GM12878 (cell line): ENCODE data around the gene IL10. TPM values are rescaled to one million over a fixed set of nuclear protein-coding genes. Genes with fewer than 3 reads are reported as not detected.

ENCODE experiments used
- ATAC-seq: fragments of 200-7000 bp; cut with Tn5 transposase; 3 replicates; pipeline ENCODE4 v1.9.1; 2020; ENCODE audit warnings: mild to moderate bottlenecking, moderate library complexity
- BruUV-seq: library from RNA; stranded (reverse); fragments of 400-500 nt; replicated peaks from 2 replicates; lab custom pipeline; 2021; lab: Mats Ljungman, UMichigan
- CTCF ChIA-PET: fragments of 300-600 bp; sonication (Branson Sonifier 250); formaldehyde crosslinking; extraction: SDS; loops from one replicate; lab custom pipeline; 2021; ENCODE audit warnings: inconsistent platforms; lab: Yijun Ruan, JAX
- POLR2A ChIA-PET: fragments of 350-600 bp; formaldehyde crosslinking; extraction: SDS; loops from one replicate; lab custom pipeline; 2021; ENCODE audit warnings: inconsistent platforms; lab: Charles Lee
- RAD21 ChIA-PET: fragments of 300-600 bp; sonication (Branson Sonifier 250); formaldehyde crosslinking; loops from one replicate; lab custom pipeline; 2023; ENCODE audit warnings: antibody characterized with exemption; ENCODE audit not compliant: unreplicated experiment; lab: Charles Lee
- SMC1A ChIA-PET: fragments of 300-600 bp; sonication (Branson Sonifier 250); formaldehyde crosslinking; loops from one replicate; lab custom pipeline; 2023; ENCODE audit not compliant: unreplicated experiment, uncharacterized antibody; lab: Charles Lee
- DNase-seq: peaks from one replicate; pipeline ENCODE4 v3.0.0-alpha.2; 2011; ENCODE audit warnings: low read depth, low spot score
- FAIRE-seq: peaks from 3 replicates; lab custom pipeline; 2011; peaks lifted over from hg19 to GRCh38; lab: Jason Lieb, UNC
- H2AFZ ChIP-seq: 2 replicates; pipeline ENCODE4 v1.6.0; 2011; ENCODE audit warnings: low read depth, low read length, control low read depth; ENCODE audit not compliant: control insufficient read depth
- H3K27ac ChIP-seq: 2 replicates; pipeline ENCODE4 v1.5.1; 2011; ENCODE audit warnings: control low read depth; ENCODE audit not compliant: control insufficient read depth, insufficient read depth
- H3K27me3 ChIP-seq, 2 experiments: replicated peaks in 1 of 2; 2 replicates each; pipeline versions ENCODE4 v1.6.0 to v1.6.1; 2011; ENCODE audit warnings: low read length in 1 of 2; ENCODE audit not compliant: control insufficient read depth in 2 of 2, insufficient read depth in 2 of 2
- H3K36me3 ChIP-seq, 2 experiments: 2 replicates each; pipeline ENCODE4 v1.5.1; 2011; ENCODE audit warnings: low read length in 1 of 2; ENCODE audit not compliant: control insufficient read depth in 2 of 2, insufficient read depth in 2 of 2
- H3K4me1 ChIP-seq: 2 replicates; pipeline ENCODE4 v1.6.1; 2011; ENCODE audit warnings: mild to moderate bottlenecking, low read length, moderate library complexity, mixed read lengths; ENCODE audit not compliant: control insufficient read depth, insufficient read depth
- H3K4me2 ChIP-seq: 2 replicates; pipeline ENCODE4 v1.6.0; 2011; ENCODE audit warnings: control low read depth; ENCODE audit not compliant: control insufficient read depth, insufficient read depth
- H3K4me3 ChIP-seq: fragments of 200-600 bp; sonication (generic); 2 replicates; pipeline ENCODE4 v1.5.1; 2016
- H3K79me2 ChIP-seq: 2 replicates; pipeline ENCODE4 v1.6.0; 2011; ENCODE audit warnings: low read length; ENCODE audit not compliant: control insufficient read depth, insufficient read depth
- H3K9ac ChIP-seq: 2 replicates; pipeline ENCODE4 v1.8.0; 2011; ENCODE audit warnings: low read length, control low read depth, mixed read lengths; ENCODE audit not compliant: control insufficient read depth, insufficient read depth
- H3K9me3 ChIP-seq: replicated peaks from 3 replicates; pipeline ENCODE4 v1.5.1; 2011; ENCODE audit warnings: mild to moderate bottlenecking, low read length; ENCODE audit not compliant: control insufficient read depth, insufficient read depth
- H4K20me1 ChIP-seq: 2 replicates; pipeline ENCODE4 v1.6.0; 2011; ENCODE audit not compliant: control insufficient read depth, insufficient read depth
- BCL3 ChIP-seq: IDR thresholded peaks from 2 replicates; pipeline ENCODE4 v1.6.1; 2011; ENCODE audit warnings: borderline replicate concordance, low read depth, mild to moderate bottlenecking, moderate library complexity, low read length; ENCODE audit not compliant: insufficient read depth, poor library complexity, severe bottlenecking
- BMI1 ChIP-seq: fragments of 450-650 bp; IDR thresholded peaks from 2 replicates; pipeline ENCODE4 v1.6.1; 2016; ENCODE audit warnings: mild to moderate bottlenecking, moderate library complexity, borderline replicate concordance
- CHD1 ChIP-seq: IDR thresholded peaks from 2 replicates; pipeline ENCODE4 v1.6.1; 2012; ENCODE audit warnings: low read depth, low read length, improper control_type of control experiment
- CREB1 ChIP-seq: IDR thresholded peaks from 2 replicates; pipeline ENCODE4 v1.6.1; 2012; ENCODE audit warnings: low read depth, mild to moderate bottlenecking, inconsistent platforms
- EGR1 ChIP-seq, 2 experiments: IDR thresholded peaks; 1 replicate in 1 of 2; 2 replicates in 1 of 2; pipeline ENCODE4 v1.6.1; 2011 to 2012; ENCODE audit warnings: low read depth in 2 of 2, low read length in 2 of 2, borderline replicate concordance in 1 of 2, mild to moderate bottlenecking in 1 of 2, moderate library complexity in 1 of 2
- HDAC6 ChIP-seq: fragments of 200-600 bp; sonication (generic); IDR thresholded peaks from one replicate; pipeline ENCODE4 v1.8.0; 2017; ENCODE audit warnings: antibody characterized with exemption; ENCODE audit not compliant: unreplicated experiment
- IRF4 ChIP-seq: IDR thresholded peaks from 2 replicates; pipeline ENCODE4 v1.6.1; 2011; ENCODE audit warnings: low read depth, low read length
- MTA2 ChIP-seq: fragments of 450-650 bp; IDR thresholded peaks from 2 replicates; pipeline ENCODE4 v1.6.1; 2016; ENCODE audit warnings: low read depth, mild to moderate bottlenecking, moderate library complexity
- MXI1 ChIP-seq: fragments of 150-350 bp; IDR thresholded peaks from 2 replicates; pipeline ENCODE4 v1.6.1; 2011; ENCODE audit warnings: low read depth, mild to moderate bottlenecking, inconsistent platforms, low read length, improper control_type of control experiment
- NFXL1 ChIP-seq: fragments of 450-650 bp; IDR thresholded peaks from 2 replicates; pipeline ENCODE4 v1.6.1; 2017; ENCODE audit warnings: antibody characterized with exemption, mild to moderate bottlenecking, borderline replicate concordance
- PKNOX1 ChIP-seq: fragments of 450-650 bp; IDR thresholded peaks from 2 replicates; pipeline ENCODE4 v1.6.1; 2016; ENCODE audit warnings: mild to moderate bottlenecking
- REST ChIP-seq: IDR thresholded peaks from 2 replicates; pipeline ENCODE4 v1.6.1; 2012; ENCODE audit warnings: mild to moderate bottlenecking, low read depth, low read length
- RUNX3 ChIP-seq: IDR thresholded peaks from 2 replicates; pipeline ENCODE4 v1.6.1; 2012; ENCODE audit warnings: low read length, inconsistent platforms
- SIX5 ChIP-seq: IDR thresholded peaks from 2 replicates; pipeline ENCODE4 v1.6.1; 2011; ENCODE audit warnings: mild to moderate bottlenecking, low read depth, low read length, moderate library complexity; ENCODE audit not compliant: severe bottlenecking
- SMC3 ChIP-seq: IDR thresholded peaks from 2 replicates; pipeline ENCODE4 v1.6.1; 2011; ENCODE audit warnings: low read length, improper control_type of control experiment, borderline replicate concordance
- SREBF2 ChIP-seq: IDR thresholded peaks from 2 replicates; pipeline ENCODE4 v1.6.1; 2012; ENCODE audit warnings: mild to moderate bottlenecking, low read length
- ZNF207 ChIP-seq: fragments of 450-650 bp; IDR thresholded peaks from 2 replicates; pipeline ENCODE4 v1.6.1; 2014; ENCODE audit warnings: antibody characterized with exemption, mild to moderate bottlenecking, borderline replicate concordance
- WGBS: methylation state at CpG from one replicate; pipeline ENCODE4 v1.1.6; 2016; ENCODE audit warnings: low lambda C conversion rate; ENCODE audit not compliant: insufficient replicate concordance, insufficient coverage; ENCODE audit errors: missing lambda C conversion rate; 5-methylcytosine and 5-hydroxymethylcytosine counted together
- in situ Hi-C: fragments of 300-500 bp; cut with MboI; formaldehyde crosslinking; loops from 9 replicates; pipeline ENCODE4 v1.14.3; 2018; ENCODE audit warnings: mixed read lengths
- intact Hi-C: fragments of 100-400 bp; cut with micrococcal nuclease; formaldehyde crosslinking; loops from one replicate; pipeline ENCODE4 v1.14.2; 2022; ENCODE audit not compliant: unreplicated experiment
- polyA plus RNA-seq, 11 experiments: library from polyadenylated mRNA; depleted of rRNA in 4 of 11; unstranded in 6 of 11; stranded (reverse) in 5 of 11; fragments of >200 nt; fragmentation: Nextera tagmentation in 4 of 11; fragmentation: Illumina TruSeq in 1 of 11; extraction: Ambion mirVana in 4 of 11; extraction: Trizol in 1 of 11; gene quantifications; 1 replicate in 1 of 11; 2 replicates in 10 of 11; pipeline versions ENCODE4 v1.2.1 to v1.2.3, GENCODE V29; 2011 to 2016; ENCODE audit warnings: inconsistent platforms in 2 of 11, missing spikeins in 2 of 11, low read depth in 1 of 11
- total RNA-seq, 4 experiments: library from RNA; depleted of rRNA in 3 of 4; stranded (reverse); fragments of >200 nt in 3 of 4; fragmentation: Illumina TruSeq in 1 of 4; extraction: Trizol in 1 of 4; gene quantifications; 2 replicates each; pipeline versions ENCODE4 v1.2.1 to v1.2.3, GENCODE V29; 2013 to 2021

IL10 gene
- total and polyA plus RNA-seq, 10 of the 15 experiments (the other 5 are each of a cell fraction or from before 2014, with no cell fraction given) = 0.34 to 5.0 (median 1.1) TPM

- no peak for TF ChIP-seq MXI1
- TF ChIP-seq IRF4 = peak; percentile 54; the same call in 1 of the 2 replicates
Measured at GRCh38 chr1:206774093-206774492, 1.8 kb upstream of the IL10 start (continued).

GRCh38 chr1:206771338-206771692 is 979 bp downstream of the IL10 start:
- ChIA-PET SMC1A (interaction anchor here (0.6 to 16.0 kb wide), 19 partner anchors 11 to 161 kb away, joined by 3 to 410 read pairs (median 5); partner anchors contain the start of gene FCMR), RAD21 (interaction anchor here (0.8 to 13.8 kb wide), 10 partner anchors 15 to 151 kb away, joined by 3 to 363 read pairs (median 40); partner anchors contain the start of gene FCMR), POLR2A (interaction anchor here (0.7 to 14.8 kb wide), 16 partner anchors 15 to 196 kb away, joined by 3 to 283 read pairs (median 6); partner anchors contain the start of gene FCMR), CTCF (interaction anchor here (0.6 to 15.0 kb wide), 15 partner anchors 15 to 279 kb away, joined by 3 to 299 read pairs (median 9); no protein-coding TSS in a partner anchor)
- Histone ChIP-seq H4K20me1 (no peaks in the 10 kb centered on the region), H3K9ac (peak overlapping the region; percentile 73), H3K27ac (peak overlapping the region; percentile 86), H3K4me3 (peak overlapping the region; percentile 74), H3K4me1 (peaks cover 81% of the 10 kb centered on the region), H3K79me2 (peaks cover 47% of the 10 kb centered on the region), H3K27me3 (no peaks in the 10 kb centered on the region), H3K36me3 (no peaks in the 10 kb centered on the region), H2AFZ (0 out of 2 replicates have a peak overlapping the region, but pooled peaks have one; percentile 13), H3K4me2 (peak overlapping the region; percentile 95), H3K9me3 (no peaks in the 10 kb centered on the region)
- intact Hi-C loops (no loop called here), in situ Hi-C loops (loop anchor here (5.0 kb wide), 1 partner anchor 34 kb away; no protein-coding TSS in a partner anchor)
- no peak for ATAC-seq
- no peak for FAIRE-seq
- WGBS = 9% methylated on average over 4 of the region's 4 CpGs
- no TSS peak for BruUV-seq
- DNase-seq = no peak
- TF ChIP-seq ZNF207 = peak; percentile 5; the same call in 1 of the 2 replicates
- no peak for TF ChIP-seq NFXL1
- TF ChIP-seq EGR1 (IDR thresholded peaks at IDR 0.05; ENCODE audit: borderline replicate concordance in 1 of 2, low read depth in 2 of 2, low read length in 2 of 2) = no peak
- TF ChIP-seq MTA2 = no peak
- peak; percentile 47 for TF ChIP-seq RUNX3
- no peak for TF ChIP-seq CREB1
- TF ChIP-seq BMI1 = no peak
- no peak for TF ChIP-seq IRF4
- TF ChIP-seq CHD1 = no peak
- TF ChIP-seq REST = no peak
- no peak for TF ChIP-seq SREBF2
- TF ChIP-seq SMC3 = no peak
- TF ChIP-seq HDAC6 = no peak
- TF ChIP-seq PKNOX1 = no peak
- no peak for TF ChIP-seq SIX5
- TF ChIP-seq BCL3 = no peak
